Measurements from ENCODE around the gene ZBED4. TPM values are rescaled to one million over a fixed set of nuclear protein-coding genes. Genes with fewer than 3 reads are reported as not detected.
A peak's percentile ranks its signal among the peaks of the same experiment; 100 is the strongest.

ZBED4 gene
- total RNA-seq, 1 experiment from 2014 or later = 23.0 TPM

GRCh38 chr22:49823289-49824045 is 30.2 kb upstream of the ZBED4 start:
- Mint-ChIP-seq H3K9me3 (peaks cover 0 to under 1% of the 10 kb centered on the region in 2 experiments; a peak in 1 of 5 replicates), H3K27ac (peak overlapping the region in 1 of 3 experiments; percentile 91; a peak in 1 of 7 replicates), H3K36me3 (ENCODE audit: insufficient read depth in 1 of 3, low read depth in 3 of 3) (peaks cover 52 to 71% (median 63%) of the 10 kb centered on the region in 3 experiments; a peak in 6 of 7 replicates), H3K27me3 (ENCODE audit: low read depth) (no peaks in the 10 kb centered on the region; the same call in 1 of the 2 replicates), H3K4me1 (peaks cover 15 to 20% of the 10 kb centered on the region in 2 experiments), H3K4me3 (no peak overlapping the region)
- Histone ChIP-seq H3T11ph (ENCODE audit: low read length) (no peak overlapping the region), H2BK5ac (ENCODE audit: insufficient read length, low read length) (no peak overlapping the region), H2AFZ (ENCODE audit: low read length) (no peak overlapping the region), H2BK12ac (ENCODE audit: insufficient read length, low read depth, low read length) (no peak overlapping the region), H4K8ac (replicated peaks; ENCODE audit: insufficient read length, low read depth, low read length) (no peak overlapping the region), H4K20me1 (ENCODE audit: control insufficient read depth, insufficient read depth, insufficient read length) (no peaks in the 10 kb centered on the region), H3K9me3 (ENCODE audit: control insufficient read depth, low read depth, low read length) (no peaks in the 10 kb centered on the region), H2BK120ac (ENCODE audit: low read depth, low read length, poor library complexity, severe bottlenecking) (no peak overlapping the region), H2BK20ac (ENCODE audit: low read depth, low read length, poor library complexity, severe bottlenecking) (no peak overlapping the region), H2AK5ac (ENCODE audit: insufficient read length, low read length) (no peak overlapping the region), H3K18ac (ENCODE audit: insufficient read length, low read depth, low read length) (no peak overlapping the region), H3K14ac (ENCODE audit: insufficient read depth, low read length) (no peak overlapping the region), H3K4ac (ENCODE audit: low read depth, low read length) (no peak overlapping the region), H3K79me1 (ENCODE audit: insufficient read depth, low read depth, low read length, poor library complexity, severe bottlenecking) (peaks cover 6% of the 10 kb centered on the region), H2BK15ac (ENCODE audit: low read depth, low read length) (no peak overlapping the region), H3K23me2 (ENCODE audit: insufficient read length, low read depth, low read length, poor library complexity, severe bottlenecking) (peaks cover 9% of the 10 kb centered on the region), H3K27ac (ENCODE audit: insufficient read length, low read depth, low read length) (no peak overlapping the region), H3K4me1 (ENCODE audit: insufficient read depth, low read length) (no peaks in the 10 kb centered on the region), H4K5ac (ENCODE audit: insufficient read length, low read depth, low read length) (no peak overlapping the region), H3K4me2 (ENCODE audit: insufficient read depth, insufficient read length, low read length) (no peak overlapping the region), H3K23ac (ENCODE audit: insufficient read length, low read depth, low read length) (no peak overlapping the region), H3K27me3 (ENCODE audit: insufficient read depth, low read length) (no peaks in the 10 kb centered on the region), H3K9ac (ENCODE audit: extremely low read depth, insufficient read length, low read length) (no peak overlapping the region), H3K56ac (ENCODE audit: insufficient read length, low read depth, low read length) (no peak overlapping the region), H4K91ac (ENCODE audit: insufficient read length, low read depth, low read length) (no peak overlapping the region), H3K79me2 (ENCODE audit: insufficient read depth, low read length) (peaks cover 43% of the 10 kb centered on the region; the same call in 1 of the 2 replicates)
- TF ChIP-seq, protein P1, sequence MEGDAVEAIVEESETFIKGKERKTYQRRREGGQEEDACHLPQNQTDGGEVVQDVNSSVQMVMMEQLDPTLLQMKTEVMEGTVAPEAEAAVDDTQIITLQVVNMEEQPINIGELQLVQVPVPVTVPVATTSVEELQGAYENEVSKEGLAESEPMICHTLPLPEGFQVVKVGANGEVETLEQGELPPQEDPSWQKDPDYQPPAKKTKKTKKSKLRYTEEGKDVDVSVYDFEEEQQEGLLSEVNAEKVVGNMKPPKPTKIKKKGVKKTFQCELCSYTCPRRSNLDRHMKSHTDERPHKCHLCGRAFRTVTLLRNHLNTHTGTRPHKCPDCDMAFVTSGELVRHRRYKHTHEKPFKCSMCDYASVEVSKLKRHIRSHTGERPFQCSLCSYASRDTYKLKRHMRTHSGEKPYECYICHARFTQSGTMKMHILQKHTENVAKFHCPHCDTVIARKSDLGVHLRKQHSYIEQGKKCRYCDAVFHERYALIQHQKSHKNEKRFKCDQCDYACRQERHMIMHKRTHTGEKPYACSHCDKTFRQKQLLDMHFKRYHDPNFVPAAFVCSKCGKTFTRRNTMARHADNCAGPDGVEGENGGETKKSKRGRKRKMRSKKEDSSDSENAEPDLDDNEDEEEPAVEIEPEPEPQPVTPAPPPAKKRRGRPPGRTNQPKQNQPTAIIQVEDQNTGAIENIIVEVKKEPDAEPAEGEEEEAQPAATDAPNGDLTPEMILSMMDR (conservative IDR thresholded peaks at IDR 0.05) = no peak
- no CpG with 5 or more reads among the region's 53 CpGs for WGBS (ENCODE audit: extremely low coverage, insufficient read length, low lambda C conversion rate)
- DNase-seq = no peak

Data from H9 (cell line).